Activated B cell treated with CpG ODN at 0.5 μM for 24 hours (primary cell): ENCODE measurements around the gene PDCD7. TPM values are rescaled to one million over a fixed set of nuclear protein-coding genes. Genes with fewer than 3 reads are reported as not detected.
A peak's percentile ranks its signal among the peaks of the same experiment; 100 is the strongest.
"Not testable (repeated sequence)": the region's sequence is repeated elsewhere in the genome, so short reads cannot be mapped to it uniquely, and the experiment has no call there.

Experiments
- ATAC-seq: fragments of 200-7000 bp; cut with Tn5 transposase; one replicate; pipeline ENCODE4 v1.10.0; 2021; ENCODE audit warnings: low read depth, mild to moderate bottlenecking, moderate library complexity
- CTCF ChIA-PET: fragments of 350-600 bp; sonication (Branson Sonifier 250); formaldehyde crosslinking; loops from one replicate; lab custom pipeline; 2021; ENCODE audit warnings: antibody characterized with exemption; lab: Charles Lee
- POLR2A ChIA-PET: fragments of 350-600 bp; sonication (Branson Sonifier 250); formaldehyde crosslinking; loops from one replicate; lab custom pipeline; 2021; ENCODE audit warnings: antibody characterized with exemption; lab: Charles Lee
- DNase-seq: peaks from one replicate; pipeline ENCODE4 v3.0.0; 2022
- H3K27ac Mint-ChIP-seq: one replicate; pipeline ENCODE4 v1.8.0; 2020; ENCODE audit warnings: mixed read lengths
- H3K27me3 Mint-ChIP-seq: one replicate; pipeline ENCODE4 v1.8.0; 2021; ENCODE audit warnings: mixed read lengths
- H3K36me3 Mint-ChIP-seq: one replicate; pipeline ENCODE4 v1.8.0; 2021; ENCODE audit warnings: low read depth, mixed read lengths
- H3K4me1 Mint-ChIP-seq: one replicate; pipeline ENCODE4 v1.8.0; 2021; ENCODE audit warnings: mixed read lengths
- H3K4me3 Mint-ChIP-seq: one replicate; pipeline ENCODE4 v1.8.0; 2020; ENCODE audit warnings: mild to moderate bottlenecking, mixed read lengths
- H3K9me3 Mint-ChIP-seq: one replicate; pipeline ENCODE4 v1.8.0; 2020; ENCODE audit warnings: mixed read lengths
- CTCF ChIP-seq: fragments of 200-600 bp; IDR thresholded peaks from one replicate; pipeline ENCODE4 v1.8.0; 2022; ENCODE audit warnings: antibody characterized with exemption, mild to moderate bottlenecking
- intact Hi-C: fragments of 100-400 bp; cut with micrococcal nuclease; formaldehyde crosslinking; loops from one replicate; pipeline ENCODE4 v1.15.1; 2024
- total RNA-seq: library from RNA; stranded (reverse); gene quantifications from 2 replicates; pipeline ENCODE4 v1.2.3, GENCODE V29; 2022

The PDCD7 gene
- total RNA-seq, 1 donor from 2014 or later: 30.7 TPM

- Mint-ChIP-seq H3K4me1 (peaks cover 7% of the 10 kb centered on the region), H3K4me3 (peak overlapping the region; percentile 58), H3K27ac (no peak overlapping the region), H3K27me3 (peaks cover 44% of the 10 kb centered on the region), H3K9me3 (no peaks in the 10 kb centered on the region), H3K36me3 (no peaks in the 10 kb centered on the region)
- intact Hi-C loops: no loop called here
- ChIA-PET POLR2A (no interaction called here), CTCF (interaction anchor here (0.8 to 1.5 kb wide), 2 partner anchors 42 to 354 kb away, joined by 3 read pairs; no protein-coding TSS in a partner anchor)
- ATAC-seq: no peak
- no peak for DNase-seq
- TF ChIP-seq CTCF: no peak
Observed at GRCh38 chr15:65077291-65077980, 56.2 kb downstream of the PDCD7 start.

GRCh38 chr15:65076486-65077290 lies 56.9 kb downstream of the PDCD7 start, which contains the start of gene KBTBD13:
KBTBD13 (plus strand) TSS chr15:65076746; CDS start chr15:65076816, 70 bp downstream.
- DNase-seq (no peak), ATAC-seq (no peak)
- Mint-ChIP-seq H3K9me3 (no peaks in the 10 kb centered on the region), H3K4me3 (no peak within 1 kb of the TSS), H3K4me1 (peaks cover 7% of the 10 kb centered on the region), H3K36me3 (no peaks in the 10 kb centered on the region), H3K27me3 (peaks cover 37% of the 10 kb centered on the region), H3K27ac (no peak within 1 kb of the TSS)
- POLR2A ChIA-PET: no interaction called here
- no peak for TF ChIP-seq CTCF
- intact Hi-C loops: no loop called here
- CTCF ChIA-PET: no interaction called here

GRCh38 chr15:65075607-65076395 lies 57.8 kb downstream of the PDCD7 start:
- H3K36me3 Mint-ChIP-seq, CTCF ChIA-PET, H3K4me3 Mint-ChIP-seq, DNase-seq, H3K9me3 Mint-ChIP-seq, H3K27ac Mint-ChIP-seq, ATAC-seq, H3K4me1 Mint-ChIP-seq, intact Hi-C loops, POLR2A ChIA-PET: not testable (repeated sequence)
- H3K27me3 Mint-ChIP-seq: peaks cover 28% of the 10 kb centered on the region

- H3K27ac Mint-ChIP-seq, H3K9me3 Mint-ChIP-seq, intact Hi-C loops, POLR2A ChIA-PET, H3K4me3 Mint-ChIP-seq, H3K36me3 Mint-ChIP-seq, CTCF ChIA-PET, ATAC-seq, H3K4me1 Mint-ChIP-seq, DNase-seq: not testable (repeated sequence)
- H3K27me3 Mint-ChIP-seq: peaks cover 26% of the 10 kb centered on the region
Observed at GRCh38 chr15:65074946-65075345, 58.7 kb downstream of the PDCD7 start.

GRCh38 chr15:65072617-65073016 lies 61.0 kb downstream of the PDCD7 start:
- Mint-ChIP-seq H3K4me1 (peaks cover 3% of the 10 kb centered on the region), H3K9me3 (no peaks in the 10 kb centered on the region), H3K27me3 (peaks cover 20% of the 10 kb centered on the region), H3K27ac (no peak overlapping the region), H3K4me3 (no peak overlapping the region), H3K36me3 (no peaks in the 10 kb centered on the region)
- intact Hi-C loops: no loop called here
- ATAC-seq (no peak), DNase-seq (no peak)
- ChIA-PET CTCF (interaction anchor here (1.4 kb wide), 1 partner anchor 39 kb away, joined by 3 read pairs; no protein-coding TSS in a partner anchor), POLR2A (no interaction called here)
- no peak for TF ChIP-seq CTCF
